HG03095 (cell line): ENCODE data around the gene VARS2.
A peak's percentile ranks its signal among the peaks of the same experiment; 100 is the strongest.
"Not testable (repeated sequence)": the region's sequence is repeated elsewhere in the genome, so short reads cannot be mapped to it uniquely, and the experiment has no call there.

Experiments
- ATAC-seq: cut with Tn5 transposase; IDR thresholded peaks from one replicate; pipeline ENCODE4 v1.9.1; 2021; ENCODE audit warnings: moderate library complexity; ENCODE audit not compliant: unreplicated experiment

The VARS2 gene

GRCh38 chr6:30898750-30899360 is 15.2 kb upstream of the VARS2 start:
- no peak for ATAC-seq

- ATAC-seq, result no peak
Observed at GRCh38 chr6:30900863-30901417, 13.1 kb upstream of the VARS2 start.

GRCh38 chr6:30901436-30901835 is 12.6 kb upstream of the VARS2 start:
- ATAC-seq, result no peak

GRCh38 chr6:30902196-30902595 is 11.8 kb upstream of the VARS2 start:
- ATAC-seq, result not testable (repeated sequence)

GRCh38 chr6:30902709-30903108 is 11.3 kb upstream of the VARS2 start:
- no peak for ATAC-seq

GRCh38 chr6:30903236-30903635 is 10.8 kb upstream of the VARS2 start:
- no peak for ATAC-seq

- not testable (repeated sequence) for ATAC-seq
Observed at GRCh38 chr6:30907290-30907757, 6.7 kb upstream of the VARS2 start.

- peak; percentile 84 for ATAC-seq
Observed at GRCh38 chr6:30907758-30908591, 6.1 kb upstream of the VARS2 start, which contains the start of gene GTF2H4. Gene GTF2H4 (plus strand): TSS chr6:30908207.

- ATAC-seq, result no peak
Observed at GRCh38 chr6:30908700-30909099, 5.3 kb upstream of the VARS2 start.

- not testable (repeated sequence) for ATAC-seq
Observed at GRCh38 chr6:30910473-30910872, 3.6 kb upstream of the VARS2 start.

GRCh38 chr6:30912746-30913520 is 1.1 kb upstream of the VARS2 start:
- no peak for ATAC-seq

- no peak for ATAC-seq
Observed at GRCh38 chr6:30913721-30914075, 340 bp upstream of the VARS2 start.

GRCh38 chr6:30914854-30915590 is 984 bp downstream of the VARS2 start:
- no peak for ATAC-seq

- ATAC-seq, result no peak
Observed at GRCh38 chr6:30915591-30915946, 1.5 kb downstream of the VARS2 start.

- no peak for ATAC-seq
Observed at GRCh38 chr6:30917041-30917440, 3.0 kb downstream of the VARS2 start.

- ATAC-seq, result no peak
Observed at GRCh38 chr6:30917487-30917886, 3.4 kb downstream of the VARS2 start.

- no peak for ATAC-seq
Observed at GRCh38 chr6:30918670-30919069, 4.6 kb downstream of the VARS2 start.

GRCh38 chr6:30922447-30922852 is 8.4 kb downstream of the VARS2 start:
- no peak for ATAC-seq

- not testable (repeated sequence) for ATAC-seq
Observed at GRCh38 chr6:30924040-30924627, 10.1 kb downstream of the VARS2 start.

- no peak for ATAC-seq
Observed at GRCh38 chr6:30926644-30927043, 12.6 kb downstream of the VARS2 start.
